WTC11 (cell line): ENCODE measurements around the gene CHIT1. TPM values are rescaled to one million over a fixed set of nuclear protein-coding genes. Genes with fewer than 3 reads are reported as not detected.

Source experiments
- ATAC-seq: fragments of 200-7000 bp; cut with Tn5 transposase; 2 replicates; pipeline ENCODE4 v1.10.0; 2021; ENCODE audit warnings: mild to moderate bottlenecking, moderate library complexity
- CTCF ChIA-PET: fragments of 300-600 bp; sonication (Branson Sonifier 250); formaldehyde crosslinking; loops from one replicate; lab custom pipeline; 2021; ENCODE audit warnings: antibody characterized with exemption; lab: Charles Lee
- POLR2A ChIA-PET: fragments of 350-600 bp; sonication (Branson Sonifier 250); formaldehyde crosslinking; loops from one replicate; lab custom pipeline; 2021; ENCODE audit warnings: antibody characterized with exemption; lab: Charles Lee
- DNase-seq: peaks from one replicate; pipeline ENCODE4 v3.0.0; 2021; ENCODE audit warnings: low spot score
- H3K27ac Mint-ChIP-seq: 2 replicates; pipeline ENCODE4 v1.8.0; 2021; ENCODE audit warnings: mixed read lengths
- H3K27me3 Mint-ChIP-seq: 2 replicates; pipeline ENCODE4 v1.8.0; 2021; ENCODE audit warnings: low read depth, mild to moderate bottlenecking, moderate library complexity, mixed read lengths
- H3K36me3 Mint-ChIP-seq: 2 replicates; pipeline ENCODE4 v1.8.0; 2021; ENCODE audit warnings: mixed read lengths
- H3K4me1 Mint-ChIP-seq: 2 replicates; pipeline ENCODE4 v1.8.0; 2022; ENCODE audit warnings: mixed read lengths
- H3K4me3 Mint-ChIP-seq: 2 replicates; pipeline ENCODE4 v1.8.0; 2021; ENCODE audit warnings: mild to moderate bottlenecking, moderate library complexity, mixed read lengths
- H3K9me3 Mint-ChIP-seq: 2 replicates; pipeline ENCODE4 v1.8.0; 2021; ENCODE audit warnings: mixed read lengths
- AFF4 ChIP-seq: sonication (generic); formaldehyde crosslinking; IDR thresholded peaks from 2 replicates; pipeline ENCODE4 v1.8.1; 2023; ENCODE audit warnings: mild to moderate bottlenecking, missing genetic modification reagents, borderline replicate concordance
- ATF6 ChIP-seq: sonication (generic); formaldehyde crosslinking; IDR thresholded peaks from 2 replicates; pipeline ENCODE4 v1.8.1; 2023; ENCODE audit warnings: mild to moderate bottlenecking, missing genetic modification reagents
- CTCF ChIP-seq: fragments of 200-600 bp; IDR thresholded peaks from 2 replicates; pipeline ENCODE4 v1.8.0; 2022; ENCODE audit warnings: antibody characterized with exemption
- E2F1 ChIP-seq: sonication (generic); formaldehyde crosslinking; IDR thresholded peaks from 2 replicates; pipeline ENCODE4 v1.8.0; 2022; ENCODE audit warnings: mild to moderate bottlenecking, missing genetic modification reagents
- EMX1 ChIP-seq: fragments of 250-450 bp; sonication (Bioruptor Pico); IDR thresholded peaks from 2 replicates; pipeline ENCODE4 v1.8.0; 2021; ENCODE audit warnings: mild to moderate bottlenecking
- ERG ChIP-seq: fragments of 250-450 bp; sonication (Bioruptor Pico); IDR thresholded peaks from 2 replicates; pipeline ENCODE4 v1.8.0; 2021; ENCODE audit warnings: mild to moderate bottlenecking
- GRHL2 ChIP-seq: fragments of 250-450 bp; sonication (Bioruptor Pico); IDR thresholded peaks from 2 replicates; pipeline ENCODE4 v1.8.0; 2022; ENCODE audit warnings: mild to moderate bottlenecking, moderate library complexity; ENCODE audit not compliant: insufficient replicate concordance, severe bottlenecking
- GTF2I ChIP-seq: fragments of 250-450 bp; sonication (Bioruptor Pico); conservative IDR thresholded peaks from 2 replicates; pipeline ENCODE4 v1.4.0; 2021; ENCODE audit warnings: mild to moderate bottlenecking
- HMGXB4 ChIP-seq: sonication (generic); formaldehyde crosslinking; IDR thresholded peaks from 2 replicates; pipeline ENCODE4 v1.8.1; 2023; ENCODE audit warnings: mild to moderate bottlenecking, moderate library complexity, missing genetic modification reagents
- IRF1 ChIP-seq: sonication (generic); formaldehyde crosslinking; IDR thresholded peaks from 2 replicates; pipeline ENCODE4 v1.8.0; 2023; ENCODE audit warnings: missing genetic modification reagents
- MAX ChIP-seq: sonication (generic); formaldehyde crosslinking; IDR thresholded peaks from 2 replicates; pipeline ENCODE4 v1.8.0; 2022; ENCODE audit warnings: mild to moderate bottlenecking, missing genetic modification reagents
- NR1H2 ChIP-seq: sonication (generic); formaldehyde crosslinking; IDR thresholded peaks from 2 replicates; pipeline ENCODE4 v1.9.0; 2021; ENCODE audit warnings: mild to moderate bottlenecking, moderate library complexity, missing genetic modification reagents
- ZBTB21 ChIP-seq: sonication (generic); formaldehyde crosslinking; IDR thresholded peaks from 2 replicates; pipeline ENCODE4 v1.8.1; 2023; ENCODE audit warnings: mild to moderate bottlenecking, missing genetic modification reagents, borderline replicate concordance
- ZNF396 ChIP-seq: fragments of 250-450 bp; sonication (Bioruptor Pico); IDR thresholded peaks from 2 replicates; pipeline ENCODE4 v1.8.0; 2021; ENCODE audit warnings: mild to moderate bottlenecking, moderate library complexity, borderline replicate concordance
- total RNA-seq: library from RNA; stranded (reverse); gene quantifications from 3 replicates; pipeline ENCODE4 v1.2.3, GENCODE V29; 2021

The CHIT1 gene
- total RNA-seq, 1 experiment from 2014 or later: 0.15 TPM

GRCh38 chr1:203217139-203217655 lies 12.3 kb downstream of the CHIT1 start:
- no peak overlapping the region for H3K27ac Mint-ChIP-seq
- TF ChIP-seq E2F1 (CRISPR knock-in tag) (no peak), AFF4 (CRISPR knock-in tag) (no peak), ZBTB21 (CRISPR knock-in tag) (no peak), NR1H2 (no peak), ATF6 (CRISPR knock-in tag) (no peak), GRHL2 (no peak), ERG (CRISPR knock-in tag) (no peak), IRF1 (CRISPR knock-in tag) (no peak), EMX1 (no peak)
- no peak overlapping the region for H3K4me3 Mint-ChIP-seq
- peak; percentile 70 for ATAC-seq
- peaks cover 6% of the 10 kb centered on the region for H3K27me3 Mint-ChIP-seq
- no peaks in the 10 kb centered on the region for H3K36me3 Mint-ChIP-seq
- CTCF ChIA-PET: interaction anchor here (0.8 to 6.8 kb wide), 33 partner anchors 9 to 195 kb away, joined by 3 to 192 read pairs (median 12); partner anchors contain the start of genes ADORA1, MYBPH, MYOG and PPFIA4
- H3K9me3 Mint-ChIP-seq: no peaks in the 10 kb centered on the region
- DNase-seq: peak; percentile 56
- H3K4me1 Mint-ChIP-seq: peaks cover 17% of the 10 kb centered on the region
- POLR2A ChIA-PET: interaction anchor here (2.2 kb wide), 1 partner anchor 100 kb away, joined by 7 read pairs; no protein-coding TSS in a partner anchor

- Mint-ChIP-seq H3K4me1 (peaks cover 17% of the 10 kb centered on the region), H3K4me3 (peak overlapping the region; percentile 29), H3K27ac (peak overlapping the region; percentile 34), H3K9me3 (no peaks in the 10 kb centered on the region), H3K27me3 (peaks cover 6% of the 10 kb centered on the region), H3K36me3 (no peaks in the 10 kb centered on the region)
- peak; percentile 75 for DNase-seq
- POLR2A ChIA-PET: interaction anchor here (2.2 kb wide), 1 partner anchor 99 kb away, joined by 7 read pairs; no protein-coding TSS in a partner anchor
- CTCF ChIA-PET: interaction anchor here (0.5 to 6.8 kb wide), 65 partner anchors 8 to 456 kb away, joined by 3 to 192 read pairs (median 6); partner anchors contain the start of genes ADORA1, CHI3L1, MYBPH and MYOG
- ATAC-seq: peak; percentile 75
- TF ChIP-seq ZNF396 (CRISPR knock-in tag) (no peak), CTCF (peak; percentile 75), MAX (CRISPR knock-in tag) (peak; percentile 35; the same call in 1 of the 2 replicates), GTF2I (CRISPR knock-in tag) (no peak), HMGXB4 (CRISPR knock-in tag) (peak; percentile 25; the same call in 1 of the 2 replicates)
Observed at GRCh38 chr1:203216274-203217138, 13.0 kb downstream of the CHIT1 start.
